ENCODE measurements around the gene EEFSEC. TPM values are rescaled to one million over a fixed set of nuclear protein-coding genes. Genes with fewer than 3 reads are reported as not detected.

EEFSEC gene
- total RNA-seq, 1 experiment from 2014 or later = 37.7 TPM

GRCh38 chr3:128328546-128329458, 175.5 kb downstream of the EEFSEC start:
- Mint-ChIP-seq H3K36me3 (ENCODE audit: insufficient read depth, unreplicated experiment) (no peaks in the 10 kb centered on the region), H3K4me3 (ENCODE audit: low read depth, unreplicated experiment) (no peak overlapping the region), H3K27ac (ENCODE audit: unreplicated experiment) (no peak overlapping the region), H3K9me3 (ENCODE audit: low read depth, unreplicated experiment) (no peaks in the 10 kb centered on the region), H3K27me3 (ENCODE audit: unreplicated experiment) (no peaks in the 10 kb centered on the region), H3K4me1 (ENCODE audit: low read depth, unreplicated experiment) (no peaks in the 10 kb centered on the region)
- no peak for TF ChIP-seq CTCF (IDR thresholded peaks at IDR 0.05; ENCODE audit: unreplicated experiment)
- BruUV-seq (replicated peaks) = no TSS peak
- CTCF ChIA-PET = interaction anchor here (0.6 to 0.9 kb wide), 2 partner anchors 54 to 1299 kb away, joined by 3 read pairs; no protein-coding TSS in a partner anchor
- DNase-seq = no peak
- intact Hi-C loops (cut with micrococcal nuclease; ENCODE audit: unreplicated experiment) = loop anchor here (10.0 kb wide), 1 partner anchor 154 kb away; no protein-coding TSS in a partner anchor

- intact Hi-C loops (cut with micrococcal nuclease; ENCODE audit: unreplicated experiment) = loop anchor here (10.0 kb wide), 1 partner anchor 155 kb away; no protein-coding TSS in a partner anchor
- H3K36me3 Mint-ChIP-seq (ENCODE audit: insufficient read depth, unreplicated experiment) = no peaks in the 10 kb centered on the region
- no peak for TF ChIP-seq CTCF (IDR thresholded peaks at IDR 0.05; ENCODE audit: unreplicated experiment)
- no TSS peak for BruUV-seq (replicated peaks)
- no peak overlapping the region for H3K4me3 Mint-ChIP-seq (ENCODE audit: low read depth, unreplicated experiment)
- no peaks in the 10 kb centered on the region for H3K4me1 Mint-ChIP-seq (ENCODE audit: low read depth, unreplicated experiment)
- H3K27ac Mint-ChIP-seq (ENCODE audit: unreplicated experiment) = no peak overlapping the region
- DNase-seq = no peak
- no peaks in the 10 kb centered on the region for H3K9me3 Mint-ChIP-seq (ENCODE audit: low read depth, unreplicated experiment)
- no peaks in the 10 kb centered on the region for H3K27me3 Mint-ChIP-seq (ENCODE audit: unreplicated experiment)
- CTCF ChIA-PET = interaction anchor here (0.6 to 0.9 kb wide), 2 partner anchors 55 to 534 kb away, joined by 3 to 6 read pairs; no protein-coding TSS in a partner anchor
Observed at GRCh38 chr3:128329491-128330213, 176.4 kb downstream of the EEFSEC start.

- Mint-ChIP-seq H3K9me3 (ENCODE audit: low read depth, unreplicated experiment) (no peaks in the 10 kb centered on the region), H3K27ac (ENCODE audit: unreplicated experiment) (no peak overlapping the region), H3K36me3 (ENCODE audit: insufficient read depth, unreplicated experiment) (no peaks in the 10 kb centered on the region), H3K4me3 (ENCODE audit: low read depth, unreplicated experiment) (no peak overlapping the region), H3K4me1 (ENCODE audit: low read depth, unreplicated experiment) (peaks cover 6% of the 10 kb centered on the region), H3K27me3 (ENCODE audit: unreplicated experiment) (no peaks in the 10 kb centered on the region)
- DNase-seq = no peak
- BruUV-seq (replicated peaks) = no TSS peak
- intact Hi-C loops (cut with micrococcal nuclease; ENCODE audit: unreplicated experiment) = no loop called here
- CTCF ChIA-PET = interaction anchor here (0.6 kb wide), 1 partner anchor 534 kb away, joined by 6 read pairs; no protein-coding TSS in a partner anchor
- no peak for TF ChIP-seq CTCF (IDR thresholded peaks at IDR 0.05; ENCODE audit: unreplicated experiment)
Observed at GRCh38 chr3:128330214-128330842, 177.0 kb downstream of the EEFSEC start.

GRCh38 chr3:128334086-128334645, 180.9 kb downstream of the EEFSEC start:
- H3K4me1 Mint-ChIP-seq (ENCODE audit: low read depth, unreplicated experiment) = peaks cover 28% of the 10 kb centered on the region
- TF ChIP-seq CTCF (IDR thresholded peaks at IDR 0.05; ENCODE audit: unreplicated experiment) = no peak
- no peaks in the 10 kb centered on the region for H3K9me3 Mint-ChIP-seq (ENCODE audit: low read depth, unreplicated experiment)
- DNase-seq = no peak
- no TSS peak for BruUV-seq (replicated peaks)
- no peaks in the 10 kb centered on the region for H3K27me3 Mint-ChIP-seq (ENCODE audit: unreplicated experiment)
- CTCF ChIA-PET = interaction anchor here (1.0 kb wide), 1 partner anchor 143 kb away, joined by 3 read pairs; no protein-coding TSS in a partner anchor
- no peak overlapping the region for H3K4me3 Mint-ChIP-seq (ENCODE audit: low read depth, unreplicated experiment)
- H3K27ac Mint-ChIP-seq (ENCODE audit: unreplicated experiment) = no peak overlapping the region
- intact Hi-C loops (cut with micrococcal nuclease; ENCODE audit: unreplicated experiment) = no loop called here
- H3K36me3 Mint-ChIP-seq (ENCODE audit: insufficient read depth, unreplicated experiment) = no peaks in the 10 kb centered on the region

Measured in Calu3 (cell line).